ENCODE results near the gene TECRL.

GRCh38 chr4:64327237-64327636 lies 82.0 kb downstream of the TECRL start:
- no peak for TF ChIP-seq CTCF (IDR thresholded peaks at IDR 0.05; ENCODE audit: low read length)
- no peak for TF ChIP-seq EZH2 (IDR thresholded peaks at IDR 0.05; ENCODE audit: borderline replicate concordance, low read length)
